Measurements from ENCODE around the gene PTPRN2.
"Not testable (repeated sequence)": the region's sequence is repeated elsewhere in the genome, so short reads cannot be mapped to it uniquely, and the experiment has no call there.

The PTPRN2 gene

DNA sequence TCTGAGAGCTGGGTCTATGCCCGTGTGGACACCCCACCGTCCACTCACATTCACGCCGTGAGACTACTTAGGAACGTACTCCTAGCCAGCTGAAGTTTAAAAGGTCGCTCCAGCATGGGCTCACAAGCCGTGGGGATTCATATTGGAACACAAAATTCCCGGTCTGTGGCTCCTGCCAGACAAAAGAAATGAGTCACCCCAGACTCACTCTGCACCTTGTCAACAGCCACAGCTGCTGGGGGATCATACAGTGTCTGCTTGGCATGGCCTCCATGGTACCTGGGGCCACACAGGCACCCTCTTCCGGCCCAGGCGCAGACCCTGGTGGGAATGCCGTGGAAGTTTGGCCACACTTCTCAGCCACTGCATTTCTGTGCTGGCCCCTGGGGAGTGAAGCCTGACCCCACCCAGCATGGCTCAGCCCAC, 1022.4 kb downstream of the PTPRN2 start:
- DNase-seq (ENCODE audit: low spot score): peak; percentile 62
- no peak for FAIRE-seq

DNA sequence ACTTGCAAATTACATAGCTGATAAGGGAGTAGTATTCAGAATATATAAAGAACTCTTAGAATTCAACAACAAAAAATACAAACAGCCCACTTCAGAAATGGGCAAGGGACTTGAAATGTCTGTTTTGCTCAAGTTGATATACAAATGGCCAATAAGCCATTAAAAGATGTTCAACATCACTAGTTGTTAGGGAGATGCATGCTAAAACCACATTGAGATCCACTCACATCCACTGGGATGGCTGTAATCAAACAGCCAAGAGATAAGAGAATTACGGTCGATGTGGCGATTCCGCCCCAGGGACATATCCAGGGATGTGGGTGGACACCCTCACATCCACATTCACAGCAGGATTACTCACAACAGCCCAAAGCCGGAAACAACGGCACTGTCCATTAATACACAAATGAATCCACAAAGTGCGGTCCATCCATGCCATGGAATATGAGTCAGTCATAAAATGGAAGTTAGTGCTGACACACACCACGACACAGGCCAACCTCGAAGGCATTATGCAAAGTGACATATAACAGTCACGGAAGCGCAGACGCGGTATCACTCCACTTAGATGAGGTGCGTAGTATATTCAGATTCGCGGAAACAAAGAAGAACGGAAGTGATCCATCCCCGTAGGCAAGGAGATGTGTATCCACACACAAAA, 1023.0 kb downstream of the PTPRN2 start:
- DNase-seq (ENCODE audit: low spot score) (peak; percentile 63), FAIRE-seq (peak; percentile 94)

DNA sequence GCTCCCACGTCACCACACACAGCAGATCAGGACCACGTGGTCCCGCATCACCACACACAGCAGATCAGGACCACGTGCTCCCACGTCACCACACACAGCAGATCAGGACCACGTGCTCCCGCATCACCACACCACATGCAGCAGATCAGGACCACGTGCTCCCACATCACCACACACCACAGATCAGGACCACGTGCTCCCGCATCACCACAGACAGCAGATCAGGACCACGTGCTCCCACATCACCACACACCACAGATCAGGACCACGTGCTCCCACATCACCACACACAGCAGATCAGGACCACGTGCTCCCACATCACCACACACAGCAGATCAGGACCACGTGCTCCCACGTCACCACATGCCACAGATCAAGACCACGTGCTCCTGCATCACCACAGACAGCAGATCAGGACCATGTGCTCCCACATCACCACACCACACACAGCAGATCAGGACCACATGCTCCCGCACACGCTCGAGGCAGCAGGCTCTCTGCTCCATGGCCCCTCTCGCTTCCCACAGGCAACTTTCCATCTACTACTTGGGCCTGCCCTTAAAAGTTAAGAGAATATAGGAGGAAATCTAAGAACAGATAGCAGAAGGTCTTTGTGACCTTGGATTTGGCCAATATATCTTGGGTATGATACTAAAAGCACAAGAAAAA, 1024.0 kb downstream of the PTPRN2 start:
- peak; percentile 94 for FAIRE-seq

DNA sequence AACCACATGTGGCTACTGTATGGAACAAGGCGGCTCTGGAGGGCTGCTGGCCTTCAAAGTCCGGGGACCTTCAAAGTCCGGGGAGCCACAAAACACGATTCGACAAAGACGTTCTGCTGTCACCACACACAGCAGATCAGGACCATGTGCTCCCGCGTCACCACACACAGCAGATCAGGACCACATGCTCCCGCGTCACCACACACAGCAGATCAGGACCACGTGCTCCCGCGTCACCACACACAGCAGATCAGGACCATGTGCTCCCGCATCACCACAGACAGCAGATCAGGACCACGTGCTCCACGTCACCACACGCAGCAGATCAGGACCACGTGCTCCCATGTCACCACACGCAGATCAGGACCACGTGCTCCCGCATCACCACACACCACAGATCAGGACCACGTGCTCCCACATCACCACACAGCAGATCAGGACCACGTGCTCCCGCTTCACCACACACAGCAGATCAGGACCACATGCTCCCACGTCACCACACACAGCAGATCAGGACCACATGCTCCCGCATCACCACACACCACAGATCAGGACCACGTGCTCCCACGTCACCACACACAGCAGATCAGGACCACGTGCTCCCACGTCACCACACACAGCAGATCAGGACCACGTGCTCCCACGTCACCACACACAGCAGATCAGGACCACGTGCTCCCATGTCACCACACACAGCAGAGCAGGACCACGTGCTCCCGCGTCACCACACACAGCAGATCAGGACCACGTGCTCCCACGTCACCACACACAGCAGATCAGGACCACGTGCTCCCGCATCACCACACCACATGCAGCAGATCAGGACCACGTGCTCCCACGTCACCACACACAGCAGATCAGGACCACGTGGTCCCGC, 1024.9 kb downstream of the PTPRN2 start:
- FAIRE-seq: not testable (repeated sequence)

More for the DNA sequence above, 1024.0 kb downstream of the PTPRN2 start:
- DNase-seq (ENCODE audit: low spot score): not testable (repeated sequence)

DNA sequence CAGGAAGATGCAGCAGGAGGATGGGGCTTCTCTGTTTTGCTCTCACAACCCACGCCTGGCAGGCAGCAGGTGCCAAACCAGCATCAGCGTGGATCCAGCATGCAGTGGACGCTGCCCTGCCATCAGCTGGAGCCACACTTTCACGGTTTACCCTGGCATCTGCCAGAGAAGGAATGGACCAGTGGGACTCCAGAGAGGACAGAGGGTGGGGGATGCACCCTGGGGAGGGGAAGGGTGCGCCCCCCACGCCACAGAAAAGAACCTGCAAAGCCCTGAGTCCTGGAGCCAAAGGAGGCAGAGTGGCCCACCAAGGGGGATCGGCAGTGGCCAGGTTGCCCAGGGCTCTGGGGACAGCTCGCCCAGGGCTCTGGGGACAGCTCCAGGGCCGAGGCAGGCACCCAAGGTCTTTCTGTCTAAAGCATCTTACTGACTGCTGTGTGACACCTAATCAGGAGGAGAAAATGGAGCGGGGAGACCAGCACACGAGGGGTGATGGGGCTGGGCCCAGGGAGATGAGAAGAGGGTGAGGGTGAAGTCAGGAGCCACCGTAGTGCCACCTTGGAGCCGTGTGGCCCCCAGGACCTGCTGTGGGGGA, 1025.7 kb downstream of the PTPRN2 start:
- DNase-seq (ENCODE audit: low spot score): no peak
- no peak for FAIRE-seq

More for the DNA sequence above, 1024.9 kb downstream of the PTPRN2 start:
- DNase-seq (ENCODE audit: low spot score): not testable (repeated sequence)

DNA sequence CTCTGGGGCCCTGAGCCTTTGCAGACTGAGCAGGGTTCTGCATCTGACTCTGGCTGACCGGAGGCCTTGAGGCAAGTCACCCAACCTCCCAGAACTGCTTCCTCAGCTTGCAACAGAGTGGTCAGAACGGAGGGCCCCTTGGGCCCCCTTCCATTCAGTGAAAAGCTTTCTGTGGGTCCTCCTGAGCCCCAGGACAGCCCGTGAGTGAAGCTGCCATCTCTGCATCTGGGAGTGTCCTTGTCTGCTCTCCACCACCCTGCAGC, 1026.2 kb downstream of the PTPRN2 start:
- FAIRE-seq: no peak
- DNase-seq (ENCODE audit: low spot score): no peak

DNA sequence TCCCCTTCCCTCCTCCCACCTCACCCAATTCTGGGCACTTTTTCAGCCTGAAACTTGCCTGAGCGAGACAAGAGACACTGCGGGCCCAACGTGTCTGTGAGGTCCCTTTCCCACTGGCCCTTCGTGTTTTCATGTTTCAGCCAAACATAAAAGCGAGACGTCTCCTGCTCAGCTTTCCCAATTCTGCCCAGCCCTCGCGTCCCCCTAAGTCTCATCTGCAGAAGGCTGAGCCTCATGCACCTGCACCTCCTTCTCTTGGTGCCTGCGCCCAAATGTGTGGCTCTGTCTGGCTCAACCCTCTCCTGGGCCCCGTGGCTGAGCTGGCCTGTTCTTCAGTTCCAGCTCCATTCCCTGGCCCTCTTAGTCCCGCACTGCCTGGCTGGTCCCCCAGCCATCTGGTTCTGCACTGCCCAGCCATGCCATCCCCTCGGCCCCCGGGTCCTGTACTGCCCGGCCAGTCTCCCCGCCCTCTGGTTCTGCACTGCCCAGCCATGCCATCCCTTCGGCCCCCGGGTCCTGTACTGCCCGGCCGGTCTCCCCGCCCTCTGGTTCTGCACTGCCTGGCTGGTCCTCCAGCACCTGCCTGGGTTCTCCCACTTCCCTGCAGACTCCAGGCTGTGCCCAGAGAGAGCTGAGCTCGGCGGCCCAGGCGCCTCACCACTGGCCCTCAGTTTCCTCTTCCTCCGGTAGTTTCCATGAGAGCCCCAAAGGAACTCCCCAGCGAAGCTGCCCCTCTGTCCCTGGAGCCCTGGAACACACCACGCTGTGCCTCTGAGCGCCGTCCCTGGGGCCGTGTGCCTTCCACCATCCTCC, 1026.7 kb downstream of the PTPRN2 start:
- no peak for FAIRE-seq
- no peak for DNase-seq (ENCODE audit: low spot score)

DNA sequence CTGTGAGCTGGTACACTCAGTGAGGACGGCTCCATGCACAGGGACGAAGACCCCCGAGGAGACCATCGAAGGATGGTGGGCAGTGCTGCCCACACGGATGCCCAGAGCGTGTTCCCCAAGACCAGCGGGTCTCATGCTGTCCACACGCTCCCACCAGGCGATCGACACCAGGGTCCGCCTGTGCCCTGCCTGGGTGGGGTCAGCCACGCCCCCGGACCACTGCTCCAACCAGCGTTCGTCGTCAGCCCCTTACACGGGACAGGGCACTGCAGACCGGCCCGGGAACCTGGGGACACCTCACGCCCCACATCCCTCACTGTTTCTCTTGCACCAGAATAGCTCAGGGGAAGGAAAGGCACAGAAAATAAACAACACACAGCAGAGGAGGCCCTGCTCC, 1027.4 kb downstream of the PTPRN2 start:
- FAIRE-seq (no peak), DNase-seq (ENCODE audit: low spot score) (no peak)

DNA sequence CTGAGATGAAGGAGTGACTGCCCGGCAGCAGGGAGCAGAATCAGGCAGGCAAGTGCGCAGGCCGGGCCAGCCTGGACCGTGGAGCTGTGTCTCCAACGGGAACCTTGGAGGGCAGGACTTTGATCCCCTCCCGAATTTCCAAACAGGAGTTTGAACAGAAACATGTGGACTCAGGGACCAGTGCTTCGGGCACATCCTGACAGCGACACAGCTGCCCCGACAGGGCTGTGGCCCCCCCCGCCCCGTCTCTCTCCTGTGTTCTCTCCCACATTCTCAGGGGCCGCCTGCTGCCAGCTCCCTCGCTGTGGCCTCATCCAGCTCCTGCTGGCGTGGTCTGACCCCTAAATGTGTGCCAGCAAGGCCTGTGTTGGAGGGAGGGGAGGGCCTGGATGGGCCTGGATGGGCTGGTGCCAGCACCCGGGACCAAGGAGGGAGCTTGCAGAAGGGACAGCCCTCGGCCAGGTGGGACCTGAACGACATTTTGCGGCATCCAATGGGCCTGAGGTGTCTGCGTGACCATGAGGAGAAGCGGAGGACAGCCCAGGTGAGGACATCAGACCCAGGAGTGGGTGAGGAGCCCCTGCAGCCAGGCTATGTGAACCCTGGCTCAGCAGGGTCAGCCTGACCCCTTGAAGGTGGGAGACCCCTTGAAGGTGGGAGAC, 1027.9 kb downstream of the PTPRN2 start:
- DNase-seq (ENCODE audit: low spot score): no peak
- FAIRE-seq: no peak

DNA sequence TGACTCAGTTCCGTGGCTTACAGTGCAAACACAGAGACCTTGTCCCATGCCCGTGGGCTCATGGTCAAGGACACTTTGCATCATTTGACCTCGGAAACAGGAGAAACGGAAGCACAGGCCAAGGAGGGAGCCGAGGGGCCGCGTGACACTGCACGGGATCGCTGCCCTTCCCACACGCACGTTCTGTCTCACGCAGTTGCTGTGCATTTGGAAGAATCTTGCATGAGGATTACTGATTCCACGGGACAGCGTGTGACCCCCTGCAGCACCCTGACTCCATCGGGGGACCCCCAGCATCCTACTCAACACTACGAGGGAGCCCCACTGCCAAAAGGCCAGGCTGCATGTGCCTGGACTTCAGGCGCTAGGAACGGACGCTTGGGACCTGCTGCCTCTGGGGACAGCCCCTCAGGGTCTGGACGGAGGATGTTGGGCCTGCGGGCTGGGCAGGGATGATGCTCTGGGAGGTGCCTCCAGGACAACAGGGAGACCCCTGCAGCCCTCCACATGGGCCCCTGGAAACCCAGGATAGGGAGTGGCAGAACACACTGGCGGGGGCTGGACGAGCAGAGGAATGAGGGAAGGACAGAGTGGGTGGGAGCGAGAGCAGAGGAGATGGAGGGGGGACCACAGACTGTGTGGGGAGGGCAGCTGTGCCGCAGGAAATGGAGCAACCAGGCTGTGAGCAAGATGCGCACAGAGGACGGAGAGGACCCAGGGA, 1028.6 kb downstream of the PTPRN2 start:
- no peak for DNase-seq (ENCODE audit: low spot score)

DNA sequence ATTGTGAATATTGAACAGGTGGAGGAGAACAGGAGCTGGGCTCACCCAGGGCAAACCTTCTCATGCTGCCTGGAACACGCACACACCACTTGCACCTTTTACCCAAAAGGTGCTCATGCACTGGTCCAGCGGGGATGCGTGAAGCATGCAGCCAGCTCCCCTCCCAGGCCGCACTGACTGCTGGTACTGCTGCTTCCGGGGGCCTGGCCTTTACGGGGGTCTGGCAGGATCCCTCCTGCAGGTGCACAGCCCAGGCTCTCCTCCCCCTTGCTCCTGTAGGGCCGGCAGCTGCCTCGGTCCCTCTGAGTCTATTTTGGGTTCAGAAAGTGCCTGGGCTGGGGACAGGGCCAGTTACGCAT, 1029.1 kb downstream of the PTPRN2 start:
- no peak for FAIRE-seq
- DNase-seq (ENCODE audit: low spot score): no peak

More for the DNA sequence above, 1028.6 kb downstream of the PTPRN2 start:
- no peak for FAIRE-seq

DNA sequence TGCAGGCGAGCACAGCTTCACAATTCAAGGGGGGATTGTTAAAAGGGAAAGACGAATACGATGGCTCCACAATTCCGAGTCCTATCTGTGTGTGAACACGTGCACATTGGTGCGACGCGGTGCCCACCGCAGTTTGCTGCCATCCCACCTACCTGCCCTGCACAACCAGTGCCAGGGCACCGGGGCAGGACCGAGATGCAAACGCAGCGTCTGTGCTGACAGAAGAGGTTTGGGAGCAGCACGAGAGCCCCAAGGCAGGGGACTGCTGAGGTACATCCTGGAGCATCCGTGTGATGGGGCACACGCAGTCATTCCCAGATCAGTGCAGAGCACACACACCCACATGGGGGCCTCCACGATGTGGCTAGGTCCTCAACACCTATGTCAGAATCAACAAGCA, 1029.6 kb downstream of the PTPRN2 start:
- no peak for DNase-seq (ENCODE audit: low spot score)
- no peak for FAIRE-seq

DNA sequence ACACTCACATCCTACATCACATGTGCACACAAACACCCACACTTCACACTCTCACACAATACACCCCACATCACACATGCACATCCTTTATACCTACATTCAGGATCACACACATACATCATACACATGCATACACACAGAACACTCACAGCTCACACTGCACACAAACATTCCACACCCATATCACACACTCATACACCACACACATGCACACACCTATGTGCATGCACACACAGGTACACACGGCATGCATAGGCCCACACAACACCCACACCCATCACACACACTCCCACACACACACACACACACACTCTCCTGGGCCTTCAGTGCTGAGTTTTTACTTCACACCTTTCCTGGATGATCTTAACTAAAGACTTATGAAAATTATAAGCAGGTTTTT, 1030.4 kb downstream of the PTPRN2 start:
- FAIRE-seq: peak; percentile 78

DNA sequence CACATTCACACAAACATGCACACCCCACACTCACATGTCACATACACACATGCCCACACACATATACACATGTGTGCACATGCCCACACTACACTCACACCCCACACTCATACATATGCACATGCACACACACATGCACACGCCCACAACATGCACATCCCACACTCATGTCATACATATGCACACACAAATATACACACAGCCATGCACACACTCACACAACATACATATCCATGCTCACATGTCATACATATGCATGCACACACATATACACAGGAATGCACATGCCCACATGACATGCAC, 1031.0 kb downstream of the PTPRN2 start:
- FAIRE-seq: peak; percentile 23
- DNase-seq (ENCODE audit: low spot score): no peak

More for the DNA sequence above, 1030.4 kb downstream of the PTPRN2 start:
- DNase-seq (ENCODE audit: low spot score): no peak

DNA sequence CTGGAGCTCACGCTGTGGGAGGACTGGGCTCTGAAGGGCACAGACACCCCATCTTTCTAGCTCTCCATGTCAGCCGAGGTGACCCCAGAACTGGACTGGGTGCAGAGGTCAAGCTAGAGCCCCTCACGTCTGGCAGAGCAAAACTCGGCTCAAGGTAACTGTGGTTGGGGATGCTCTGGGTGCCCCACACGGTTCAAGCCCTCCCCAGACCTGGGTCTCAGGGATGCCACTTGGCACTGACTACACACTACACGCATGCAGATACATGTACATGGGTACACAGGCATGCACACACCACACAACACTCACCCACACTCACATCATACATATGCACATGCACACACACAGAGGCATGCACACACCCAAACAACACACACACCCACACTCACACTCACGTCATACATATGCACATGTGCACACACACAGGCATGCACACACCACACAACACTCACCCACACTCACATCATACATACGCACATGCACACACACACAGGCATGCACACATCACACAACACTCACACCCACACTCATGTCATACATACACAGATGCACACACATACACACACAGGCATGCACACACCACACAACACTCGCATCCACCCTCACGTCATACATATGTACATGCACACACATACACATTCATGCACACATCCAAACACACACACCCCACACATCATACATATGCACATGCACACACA, 1031.5 kb downstream of the PTPRN2 start:
- FAIRE-seq: peak; percentile 96
- DNase-seq (ENCODE audit: low spot score): no peak

DNA sequence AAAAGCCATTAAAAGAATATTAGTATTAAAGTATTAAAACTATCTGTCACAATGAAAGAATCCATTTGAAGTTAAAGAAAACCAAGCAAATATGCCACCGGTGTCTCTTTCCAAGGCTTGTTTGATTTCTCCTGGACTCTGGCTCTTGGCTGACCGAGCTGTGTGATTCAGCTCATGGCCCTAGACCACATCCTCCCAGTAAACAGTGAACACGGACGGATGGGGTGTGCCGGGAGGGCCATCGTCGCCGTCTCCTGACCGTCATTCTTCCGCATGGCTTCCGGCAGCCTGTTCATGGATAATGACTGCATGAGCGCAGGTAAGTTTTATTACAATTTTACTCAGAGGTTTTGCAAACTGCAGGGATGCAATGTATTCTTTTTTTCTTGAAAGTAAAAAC, 1032.3 kb downstream of the PTPRN2 start:
- FAIRE-seq: no peak

DNA sequence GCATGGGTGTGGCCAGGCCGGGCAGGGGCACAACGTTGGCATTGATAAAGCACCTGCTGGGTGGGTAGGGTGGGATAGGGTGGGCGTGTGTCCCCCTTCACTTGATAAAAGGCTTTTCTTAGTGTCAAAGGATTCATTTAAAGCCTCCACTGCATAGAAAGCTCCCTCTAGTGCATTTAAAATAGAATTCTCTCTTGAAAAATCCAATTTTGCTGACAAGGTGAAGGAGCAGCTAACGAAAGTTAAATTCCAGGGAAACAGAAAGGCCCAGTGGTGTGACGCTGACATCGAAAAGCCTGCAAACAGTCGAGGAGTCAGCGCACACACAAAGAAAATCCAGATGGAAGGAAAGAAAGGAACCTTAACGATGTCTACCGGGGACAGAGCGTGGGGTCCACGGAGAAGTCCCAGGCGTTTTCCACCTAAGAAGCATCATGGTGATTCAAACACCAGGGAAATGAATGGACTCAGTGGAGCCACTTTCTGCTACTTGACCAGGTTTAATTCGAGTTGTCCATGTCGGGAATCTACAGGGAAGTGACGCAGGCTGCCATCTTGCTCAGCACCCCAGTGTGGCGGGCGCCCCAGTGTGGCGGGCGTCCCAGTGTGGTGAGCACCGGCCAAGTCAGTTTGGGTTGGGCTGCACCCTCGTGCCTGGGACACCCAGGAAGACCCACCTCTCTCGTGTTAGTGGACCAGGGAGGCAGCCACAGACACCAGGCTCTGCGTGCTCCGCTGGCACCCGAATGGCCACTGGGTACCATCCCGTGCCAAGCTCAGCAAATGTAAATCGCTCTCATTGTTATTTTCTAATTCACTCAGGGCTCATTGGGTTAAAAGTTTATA, 1033.0 kb downstream of the PTPRN2 start:
- no peak for DNase-seq (ENCODE audit: low spot score)
- FAIRE-seq: no peak

More for the DNA sequence above, 1032.3 kb downstream of the PTPRN2 start:
- peak; percentile 76 for DNase-seq (ENCODE audit: low spot score)

DNA sequence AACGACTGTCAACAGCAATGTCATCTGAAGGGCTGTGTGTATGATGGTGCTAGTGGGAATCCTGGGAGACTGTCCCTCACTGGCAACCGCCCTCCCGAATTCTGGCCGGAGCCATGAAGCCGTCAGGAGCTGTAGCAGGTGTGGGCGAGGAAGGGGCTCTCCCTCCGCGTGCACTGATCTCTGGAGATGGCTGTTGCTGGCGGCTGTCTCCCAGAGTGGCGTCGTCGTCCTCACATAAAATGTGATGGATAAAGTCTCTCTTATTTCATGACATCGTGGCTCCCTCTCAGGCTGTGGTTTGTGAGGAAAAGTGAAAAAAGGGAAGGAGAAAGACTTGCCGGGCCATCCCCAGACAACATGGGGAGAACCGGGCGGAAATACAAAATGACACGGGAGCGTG, 1034.4 kb downstream of the PTPRN2 start:
- no peak for DNase-seq (ENCODE audit: low spot score)
- no peak for FAIRE-seq
